Ascending aorta (tissue), 2 donors: ENCODE measurements around the gene OGFOD3. TPM values are rescaled to one million over a fixed set of nuclear protein-coding genes. Genes with fewer than 3 reads are reported as not detected.
"Not testable (repeated sequence)": the region's sequence is repeated elsewhere in the genome, so short reads cannot be mapped to it uniquely, and the experiment has no call there.

Experiments used
- DNase-seq, 2 donors: peaks; one replicate each; pipeline ENCODE4 v3.0.0-alpha.2; 2019; ENCODE audit warnings: low spot score in 2 of 2
- H3K27ac ChIP-seq, 2 donors: fragments of 200-600 bp; sonication (generic); one replicate each; pipeline ENCODE4 v1.5.1; 2016 to 2017; ENCODE audit warnings: mild to moderate bottlenecking in 1 of 2
- H3K27me3 ChIP-seq: fragments of 200-600 bp; sonication (generic); one replicate; pipeline ENCODE4 v1.5.1; 2017
- H3K36me3 ChIP-seq, 2 donors: fragments of 200-600 bp; sonication (generic); one replicate each; pipeline ENCODE4 v1.5.1; 2016
- H3K4me1 ChIP-seq, 2 donors: fragments of 200-600 bp; sonication (generic); one replicate each; pipeline ENCODE4 v1.5.1; 2016 to 2017; ENCODE audit warnings: mild to moderate bottlenecking in 1 of 2
- H3K4me3 ChIP-seq, 2 donors: fragments of 200-600 bp; sonication (generic); one replicate each; pipeline ENCODE4 v1.5.1; 2016 to 2017; ENCODE audit warnings: mild to moderate bottlenecking in 1 of 2
- H3K9me3 ChIP-seq, 2 donors: fragments of 200-600 bp; sonication (generic); one replicate each; pipeline ENCODE4 v1.5.1; 2016
- CTCF ChIP-seq, 3 experiments: fragments of 200-600 bp in 2 of 3; fragments of 450-650 bp in 1 of 3; sonication (generic) in 2 of 3; IDR thresholded peaks; one replicate each; pipeline ENCODE4 v1.5.1; 2016 to 2019; ENCODE audit warnings: antibody characterized with exemption in 3 of 3, mild to moderate bottlenecking in 1 of 3, moderate library complexity in 1 of 3
- intact Hi-C: fragments of 100-400 bp; cut with DNase I; formaldehyde crosslinking; loops from one replicate; pipeline ENCODE4 v1.15.1; 2023
- total RNA-seq: library from RNA; depleted of rRNA; stranded (reverse); fragments of >200 nt; gene quantifications from one replicate; pipeline ENCODE4 v1.1.0, GENCODE V29; 2016

OGFOD3 gene
- total RNA-seq, 1 donor from 2014 or later: 36.6 TPM

DNA sequence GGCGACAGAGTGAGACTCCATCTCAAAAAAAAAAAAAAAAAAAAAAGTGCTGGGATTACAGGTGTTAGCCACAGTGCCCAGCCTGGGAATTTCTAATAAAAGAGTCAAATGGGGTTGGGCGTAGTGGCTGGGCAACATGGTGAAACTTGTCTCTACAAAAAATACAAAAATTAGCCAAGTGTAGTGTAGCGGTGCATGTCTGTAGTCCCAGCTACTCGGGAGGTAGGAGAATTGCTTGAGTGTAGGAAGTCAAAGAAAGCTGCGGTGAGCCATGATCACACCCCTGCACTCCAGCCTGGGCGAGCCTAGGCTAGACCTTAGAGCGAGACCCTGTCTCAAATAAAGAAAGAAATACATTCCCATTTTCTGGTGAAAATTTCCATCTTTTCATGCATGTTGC, 49.2 kb downstream of the OGFOD3 start:
- H3K4me3 ChIP-seq: no peak overlapping the region
- no peaks in the 10 kb centered on the region for H3K9me3 ChIP-seq
- peaks cover 9 to 10% of the 10 kb centered on the region in 2 donors for H3K4me1 ChIP-seq
- DNase-seq: no peak
- no peak overlapping the region for H3K27ac ChIP-seq
- no peaks in the 10 kb centered on the region for H3K36me3 ChIP-seq
- H3K27me3 ChIP-seq: peaks cover 8% of the 10 kb centered on the region
- no peak for TF ChIP-seq CTCF (IDR thresholded peaks at IDR 0.05)
- intact Hi-C loops: no loop called here

- no peak overlapping the region for H3K4me3 ChIP-seq
- DNase-seq: no peak
- H3K36me3 ChIP-seq: no peaks in the 10 kb centered on the region
- intact Hi-C loops: no loop called here
- peaks cover 8% of the 10 kb centered on the region for H3K27me3 ChIP-seq
- no peak for TF ChIP-seq CTCF (IDR thresholded peaks at IDR 0.05)
- H3K27ac ChIP-seq: no peak overlapping the region
- peaks cover 9 to 10% of the 10 kb centered on the region in 2 donors for H3K4me1 ChIP-seq
- no peaks in the 10 kb centered on the region for H3K9me3 ChIP-seq
Observed at GRCh38 chr17:82367724-82368524, 50.5 kb downstream of the OGFOD3 start.

GRCh38 chr17:82366749-82367148, 51.6 kb downstream of the OGFOD3 start:
- no peak for DNase-seq
- Histone ChIP-seq H3K27me3 (peaks cover 6% of the 10 kb centered on the region), H3K27ac (no peak overlapping the region), H3K36me3 (no peaks in the 10 kb centered on the region), H3K9me3 (no peaks in the 10 kb centered on the region), H3K4me1 (peaks cover 9 to 10% of the 10 kb centered on the region in 2 donors), H3K4me3 (no peak overlapping the region)
- no peak for TF ChIP-seq CTCF (IDR thresholded peaks at IDR 0.05)
- intact Hi-C loops: no loop called here

DNA sequence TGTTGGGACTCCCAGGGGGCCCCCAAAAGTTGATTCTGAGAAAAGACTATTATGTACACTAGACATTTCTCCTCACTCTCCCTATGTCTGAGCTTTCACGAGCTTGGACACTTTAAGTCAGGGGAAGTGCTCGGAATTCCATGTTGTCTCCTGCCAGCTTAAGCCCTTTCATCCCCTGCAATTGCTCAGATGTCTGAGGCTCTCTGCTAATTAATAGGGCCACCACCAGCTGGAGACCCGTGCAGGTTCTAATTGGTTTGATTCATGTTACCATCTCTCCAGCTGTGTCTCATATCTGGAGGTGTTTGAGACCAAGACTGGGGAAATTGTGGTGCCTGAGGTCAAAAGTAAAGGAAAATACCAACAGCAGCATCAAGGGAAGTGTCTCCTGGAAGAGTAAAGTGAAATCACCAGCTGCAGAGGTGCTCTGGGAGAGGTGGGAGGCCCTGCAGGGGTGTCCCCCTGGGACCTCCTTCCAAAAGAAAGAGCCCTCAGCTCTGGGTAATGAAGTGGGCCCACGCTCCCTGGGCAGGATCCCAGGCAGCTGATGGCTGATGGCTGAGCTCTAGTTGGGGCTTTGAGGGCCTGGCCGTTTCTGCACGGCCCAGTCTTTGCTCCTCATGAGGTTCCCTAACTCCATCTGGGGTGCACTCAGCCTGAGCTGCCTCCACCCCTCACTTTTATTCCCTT, 52.6 kb downstream of the OGFOD3 start:
- no peak for TF ChIP-seq CTCF (IDR thresholded peaks at IDR 0.05)
- H3K27ac ChIP-seq: no peak overlapping the region
- H3K27me3 ChIP-seq: no peaks in the 10 kb centered on the region
- intact Hi-C loops: no loop called here
- H3K36me3 ChIP-seq: no peaks in the 10 kb centered on the region
- H3K4me3 ChIP-seq: no peak overlapping the region
- peaks cover 2 to 5% of the 10 kb centered on the region in 2 donors for H3K4me1 ChIP-seq
- no peak for DNase-seq
- no peaks in the 10 kb centered on the region for H3K9me3 ChIP-seq

- Histone ChIP-seq H3K27ac (no peak overlapping the region), H3K4me1 (no peaks in the 10 kb centered on the region), H3K36me3 (no peaks in the 10 kb centered on the region), H3K4me3 (no peak overlapping the region), H3K27me3 (no peaks in the 10 kb centered on the region), H3K9me3 (no peaks in the 10 kb centered on the region)
- intact Hi-C loops: no loop called here
- DNase-seq: no peak
- TF ChIP-seq CTCF (IDR thresholded peaks at IDR 0.05): no peak
Observed at GRCh38 chr17:82361885-82362633, 56.3 kb downstream of the OGFOD3 start.

DNA sequence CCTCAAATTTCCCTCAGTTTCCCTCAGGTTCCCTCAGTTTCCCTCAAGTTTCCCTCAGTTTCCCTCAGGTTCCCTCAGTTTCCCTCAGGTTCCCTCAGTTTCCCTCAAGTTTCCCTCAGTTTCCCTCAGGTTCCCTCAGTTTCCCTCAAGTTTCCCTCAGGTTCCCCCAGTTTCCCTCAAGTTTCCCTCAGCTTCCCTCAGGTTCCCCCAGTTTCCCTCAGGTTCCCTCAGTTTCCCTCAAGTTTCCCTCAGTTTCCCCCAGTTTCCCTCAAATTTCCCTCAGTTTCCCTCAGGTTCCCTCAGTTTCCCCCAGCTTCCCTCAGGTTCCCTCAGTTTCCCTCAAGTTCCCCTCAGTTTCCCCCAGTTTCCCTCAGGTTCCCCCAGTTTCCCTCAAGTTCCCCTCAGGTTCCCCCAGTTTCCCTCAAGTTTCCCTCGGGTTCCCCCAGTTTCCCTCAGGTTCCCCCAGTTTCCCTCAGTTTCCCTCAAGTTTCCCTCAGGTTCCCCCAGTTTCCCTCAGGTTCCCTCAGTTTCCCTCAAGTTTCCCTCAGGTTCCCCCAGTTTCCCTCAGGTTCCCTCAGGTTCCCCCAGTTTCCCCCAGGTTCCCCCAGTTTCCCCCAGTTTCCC, 58.8 kb downstream of the OGFOD3 start:
- H3K36me3 ChIP-seq, H3K4me1 ChIP-seq, intact Hi-C loops, H3K4me3 ChIP-seq, H3K27ac ChIP-seq, H3K27me3 ChIP-seq, DNase-seq, H3K9me3 ChIP-seq: not testable (repeated sequence)
